Nephron (organoid): ENCODE results near the gene ULK4.

ENCODE experiments used
- H3K27ac Mint-ChIP-seq, 3 experiments: 2 replicates each; pipeline ENCODE4 v1.8.0; 2020; ENCODE audit warnings: mixed read lengths in 3 of 3, mild to moderate bottlenecking in 2 of 3, moderate library complexity in 1 of 3
- H3K27me3 Mint-ChIP-seq: 2 replicates; pipeline ENCODE4 v1.8.0; 2021; ENCODE audit warnings: low read depth, mild to moderate bottlenecking, moderate library complexity, mixed read lengths
- H3K36me3 Mint-ChIP-seq: 2 replicates; pipeline ENCODE4 v1.8.0; 2020; ENCODE audit warnings: low read depth, mixed read lengths
- H3K4me1 Mint-ChIP-seq: 2 replicates; pipeline ENCODE4 v1.8.0; 2020; ENCODE audit warnings: mixed read lengths
- H3K4me3 Mint-ChIP-seq, 3 experiments: 2 replicates each; pipeline ENCODE4 v1.8.0; 2020; ENCODE audit warnings: mild to moderate bottlenecking in 3 of 3, mixed read lengths in 3 of 3, moderate library complexity in 2 of 3
- H3K9me3 Mint-ChIP-seq: 2 replicates; pipeline ENCODE4 v1.8.0; 2020; ENCODE audit warnings: mixed read lengths
- CTCF ChIP-seq, 3 experiments: fragments of 200-600 bp; sonication (generic); IDR thresholded peaks; one replicate each; pipeline ENCODE4 v1.5.0; 2021; ENCODE audit warnings: antibody characterized with exemption in 3 of 3; ENCODE audit not compliant: unreplicated experiment in 3 of 3

The ULK4 gene

DNA sequence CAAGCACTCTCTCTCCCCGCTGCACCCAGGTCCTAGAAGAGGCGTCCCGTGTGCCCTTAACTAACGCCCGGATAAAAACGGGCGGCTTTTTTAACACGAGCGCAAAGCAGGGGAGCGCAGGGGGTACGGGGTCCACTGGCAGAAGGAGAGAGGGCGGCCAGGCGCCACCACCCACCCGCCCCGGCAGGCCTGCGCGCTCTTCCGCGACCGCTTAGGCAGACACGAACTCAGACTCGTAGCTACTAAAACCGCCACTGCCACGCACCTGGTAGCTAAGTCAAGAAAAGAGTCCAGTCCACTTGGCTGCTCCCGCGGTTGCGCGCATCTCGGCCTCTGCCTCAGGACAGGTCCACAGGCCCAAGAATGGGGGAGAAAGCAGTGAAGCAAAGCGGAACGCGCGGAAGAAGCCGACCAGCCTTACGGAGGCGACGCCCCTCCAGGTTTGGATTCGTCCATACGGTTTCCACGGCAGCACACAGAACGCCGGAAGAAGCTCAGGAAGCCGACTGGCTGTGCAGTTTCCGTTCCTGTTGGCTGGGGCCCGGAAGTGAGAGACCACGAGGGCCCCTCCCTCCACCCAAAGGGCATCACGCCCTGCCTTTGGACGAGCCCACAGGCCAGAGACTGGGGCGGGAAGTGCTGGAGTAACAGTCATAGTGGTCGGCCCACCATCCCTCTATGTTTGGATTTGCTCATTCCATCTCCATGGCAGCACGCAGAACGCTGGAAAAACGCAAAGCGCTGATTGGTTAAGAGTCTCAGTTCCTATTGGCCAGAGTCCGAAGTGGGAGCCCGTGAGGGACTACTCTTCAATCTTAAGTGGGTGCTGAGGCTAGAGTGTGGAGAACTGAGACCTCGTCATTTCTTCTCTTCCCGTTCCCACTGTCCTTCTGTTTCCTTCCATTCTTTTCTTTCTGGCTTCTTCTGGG lies at the start of gene ULK4:
ULK4 (minus strand) TSS at position 353 of the 929 bp plus-strand sequence. CDS start 7,344 bp downstream, outside the sequence.
- no peak for TF ChIP-seq CTCF (IDR thresholded peaks at IDR 0.05; ENCODE audit: unreplicated experiment in 3 of 3)
- Mint-ChIP-seq H3K9me3 (no peaks in the 10 kb centered on the region), H3K27ac (peak within 1 kb of the TSS; percentile 68 to 95 (median 90)), H3K27me3 (peaks cover 7% of the 10 kb centered on the region), H3K4me3 (peak within 1 kb of the TSS; percentile 97 to 100 (median 99)), H3K4me1 (peaks cover 6% of the 10 kb centered on the region), H3K36me3 (no peaks in the 10 kb centered on the region)

DNA sequence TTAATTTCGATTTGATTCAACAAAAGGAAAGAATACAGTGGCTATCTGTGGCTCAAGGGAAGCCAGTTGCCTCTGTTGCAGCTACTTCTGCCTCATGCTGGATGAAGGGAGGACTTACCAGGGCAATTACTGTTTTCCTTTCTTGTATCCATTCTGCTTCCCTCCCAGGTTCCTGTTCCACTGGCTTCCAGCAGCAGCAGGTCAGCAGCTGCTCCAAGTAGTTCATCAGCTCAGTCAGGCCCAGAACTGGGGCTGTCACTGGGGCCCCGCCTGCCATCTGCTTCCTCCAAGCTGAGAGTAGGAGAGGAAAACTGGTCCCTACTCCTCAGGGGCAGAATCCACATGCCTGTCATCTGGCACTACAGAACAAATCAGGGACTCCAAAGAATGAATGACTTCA lies 48.6 kb upstream of the ULK4 start:
- H3K9me3 Mint-ChIP-seq: no peaks in the 10 kb centered on the region
- no peaks in the 10 kb centered on the region for H3K36me3 Mint-ChIP-seq
- H3K4me1 Mint-ChIP-seq: peaks cover 13% of the 10 kb centered on the region
- no peak overlapping the region for H3K4me3 Mint-ChIP-seq
- no peaks in the 10 kb centered on the region for H3K27me3 Mint-ChIP-seq
- TF ChIP-seq CTCF (IDR thresholded peaks at IDR 0.05; ENCODE audit: unreplicated experiment in 3 of 3): no peak
- no peak overlapping the region for H3K27ac Mint-ChIP-seq

DNA sequence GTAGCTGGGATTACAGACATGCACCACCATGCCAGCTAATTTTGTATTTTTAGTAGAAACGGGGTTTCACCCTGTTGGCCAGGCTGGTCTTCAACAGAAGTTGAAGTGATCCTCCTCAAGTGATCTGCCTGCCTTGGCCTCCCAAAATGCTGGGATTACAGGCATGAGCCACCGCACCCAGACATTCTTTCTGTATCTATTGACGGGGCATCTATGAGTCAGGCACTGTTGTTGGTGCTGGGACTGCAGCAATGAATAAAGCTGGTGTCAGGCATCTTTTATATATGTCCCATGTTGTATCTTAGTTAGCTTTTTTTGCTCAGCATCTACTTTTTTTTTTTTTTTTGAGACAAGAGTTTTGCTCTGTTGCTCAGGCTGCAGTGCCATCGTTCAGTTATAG lies 47.6 kb upstream of the ULK4 start:
- no peak for TF ChIP-seq CTCF (IDR thresholded peaks at IDR 0.05; ENCODE audit: unreplicated experiment in 3 of 3)

GRCh38 chr3:42007785-42008184 lies 45.9 kb upstream of the ULK4 start:
- no peak for TF ChIP-seq CTCF (IDR thresholded peaks at IDR 0.05; ENCODE audit: unreplicated experiment in 3 of 3)
- H3K27me3 Mint-ChIP-seq: no peaks in the 10 kb centered on the region
- peaks cover 1% of the 10 kb centered on the region for H3K9me3 Mint-ChIP-seq
- H3K4me3 Mint-ChIP-seq: peak overlapping the region in 1 of 3 experiments; percentile 45
- no peaks in the 10 kb centered on the region for H3K4me1 Mint-ChIP-seq
- H3K27ac Mint-ChIP-seq: no peak overlapping the region
- no peaks in the 10 kb centered on the region for H3K36me3 Mint-ChIP-seq

More for the DNA sequence above, 47.6 kb upstream of the ULK4 start:
- H3K36me3 Mint-ChIP-seq: no peaks in the 10 kb centered on the region
- H3K9me3 Mint-ChIP-seq: no peaks in the 10 kb centered on the region
- no peaks in the 10 kb centered on the region for H3K27me3 Mint-ChIP-seq
- H3K4me3 Mint-ChIP-seq: no peak overlapping the region
- H3K27ac Mint-ChIP-seq: no peak overlapping the region
- H3K4me1 Mint-ChIP-seq: peaks cover 3% of the 10 kb centered on the region

- Mint-ChIP-seq H3K27ac (no peak overlapping the region), H3K27me3 (no peaks in the 10 kb centered on the region), H3K36me3 (no peaks in the 10 kb centered on the region), H3K9me3 (peaks cover 13% of the 10 kb centered on the region), H3K4me3 (no peak overlapping the region), H3K4me1 (no peaks in the 10 kb centered on the region)
- TF ChIP-seq CTCF (IDR thresholded peaks at IDR 0.05; ENCODE audit: unreplicated experiment in 3 of 3): no peak
These were observed 43.5 kb upstream of the ULK4 start for GRCh38 chr3:42005401-42005800.
